ENCODE measurements around the gene KCNJ5.

KCNJ5 gene

DNA sequence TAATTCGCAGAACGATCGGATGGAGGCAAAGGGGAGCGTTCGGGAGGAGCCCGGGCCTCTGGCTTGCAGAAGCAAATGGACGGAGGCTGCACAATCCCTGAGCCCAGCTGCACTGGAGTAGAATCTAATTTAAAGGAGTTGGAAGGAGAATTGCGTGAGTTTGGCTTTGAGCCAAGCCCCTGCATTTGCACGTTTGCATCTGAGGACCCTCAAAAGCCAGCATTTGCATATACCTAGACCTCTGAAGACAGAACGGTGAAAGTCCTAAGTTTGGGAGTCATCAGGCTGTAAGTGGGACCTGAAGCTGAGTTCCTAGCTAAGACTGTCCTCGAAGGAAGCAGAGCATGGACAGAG, 35.9 kb downstream of the KCNJ5 start:
- H3K4me3 ChIP-seq (ENCODE audit: low read depth in 1 of 2, low read length in 1 of 2), result no peak overlapping the region
- H3K4me1 ChIP-seq (ENCODE audit: control insufficient read depth in 1 of 2, insufficient read depth in 1 of 2, low read depth in 1 of 2, low read length in 1 of 2), result no peaks in the 10 kb centered on the region
- TF ChIP-seq, protein P1, sequence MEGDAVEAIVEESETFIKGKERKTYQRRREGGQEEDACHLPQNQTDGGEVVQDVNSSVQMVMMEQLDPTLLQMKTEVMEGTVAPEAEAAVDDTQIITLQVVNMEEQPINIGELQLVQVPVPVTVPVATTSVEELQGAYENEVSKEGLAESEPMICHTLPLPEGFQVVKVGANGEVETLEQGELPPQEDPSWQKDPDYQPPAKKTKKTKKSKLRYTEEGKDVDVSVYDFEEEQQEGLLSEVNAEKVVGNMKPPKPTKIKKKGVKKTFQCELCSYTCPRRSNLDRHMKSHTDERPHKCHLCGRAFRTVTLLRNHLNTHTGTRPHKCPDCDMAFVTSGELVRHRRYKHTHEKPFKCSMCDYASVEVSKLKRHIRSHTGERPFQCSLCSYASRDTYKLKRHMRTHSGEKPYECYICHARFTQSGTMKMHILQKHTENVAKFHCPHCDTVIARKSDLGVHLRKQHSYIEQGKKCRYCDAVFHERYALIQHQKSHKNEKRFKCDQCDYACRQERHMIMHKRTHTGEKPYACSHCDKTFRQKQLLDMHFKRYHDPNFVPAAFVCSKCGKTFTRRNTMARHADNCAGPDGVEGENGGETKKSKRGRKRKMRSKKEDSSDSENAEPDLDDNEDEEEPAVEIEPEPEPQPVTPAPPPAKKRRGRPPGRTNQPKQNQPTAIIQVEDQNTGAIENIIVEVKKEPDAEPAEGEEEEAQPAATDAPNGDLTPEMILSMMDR (IDR thresholded peaks at IDR 0.05), result no peak
- no peaks in the 10 kb centered on the region for H3K9me3 ChIP-seq
- no peaks in the 10 kb centered on the region for H3K36me3 ChIP-seq
- no peak overlapping the region for H3K27ac ChIP-seq
- H3K27me3 ChIP-seq, result no peaks in the 10 kb centered on the region

GRCh38 chr11:128927683-128928336, 36.7 kb downstream of the KCNJ5 start:
- Histone ChIP-seq H3K9me3 (no peaks in the 10 kb centered on the region), H3K27ac (no peak overlapping the region), H3K4me1 (ENCODE audit: control insufficient read depth in 1 of 2, insufficient read depth in 1 of 2, low read depth in 1 of 2, low read length in 1 of 2) (no peaks in the 10 kb centered on the region), H3K36me3 (no peaks in the 10 kb centered on the region), H3K27me3 (no peaks in the 10 kb centered on the region), H3K4me3 (ENCODE audit: low read depth in 1 of 2, low read length in 1 of 2) (no peak overlapping the region)
- TF ChIP-seq, protein P1 (IDR thresholded peaks at IDR 0.05), result no peak

DNA sequence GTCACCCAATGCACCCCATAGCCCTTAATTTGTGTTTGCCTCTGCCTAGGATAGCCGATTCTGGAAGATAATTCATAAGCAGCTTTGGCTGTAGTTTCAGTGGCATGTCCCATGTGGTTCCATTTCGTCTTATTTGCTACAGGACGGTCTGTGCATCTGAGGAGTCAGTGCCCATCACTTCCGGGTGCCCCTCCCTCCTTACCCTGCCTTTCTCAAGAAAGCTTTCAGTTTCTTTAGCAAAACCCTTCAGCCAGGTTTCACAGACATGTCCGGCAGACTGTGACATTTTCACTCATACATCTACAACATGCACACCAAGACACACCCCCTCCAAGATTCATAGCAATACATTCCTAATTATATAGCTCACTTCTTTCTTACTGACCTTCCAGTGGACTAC, 37.2 kb downstream of the KCNJ5 start:
- Histone ChIP-seq H3K27ac (no peak overlapping the region), H3K27me3 (no peaks in the 10 kb centered on the region), H3K4me1 (ENCODE audit: control insufficient read depth in 1 of 2, insufficient read depth in 1 of 2, low read depth in 1 of 2, low read length in 1 of 2) (no peaks in the 10 kb centered on the region), H3K36me3 (no peaks in the 10 kb centered on the region), H3K4me3 (ENCODE audit: low read depth in 1 of 2, low read length in 1 of 2) (no peak overlapping the region), H3K9me3 (no peaks in the 10 kb centered on the region)
- TF ChIP-seq, protein P1 (IDR thresholded peaks at IDR 0.05), result no peak

DNA sequence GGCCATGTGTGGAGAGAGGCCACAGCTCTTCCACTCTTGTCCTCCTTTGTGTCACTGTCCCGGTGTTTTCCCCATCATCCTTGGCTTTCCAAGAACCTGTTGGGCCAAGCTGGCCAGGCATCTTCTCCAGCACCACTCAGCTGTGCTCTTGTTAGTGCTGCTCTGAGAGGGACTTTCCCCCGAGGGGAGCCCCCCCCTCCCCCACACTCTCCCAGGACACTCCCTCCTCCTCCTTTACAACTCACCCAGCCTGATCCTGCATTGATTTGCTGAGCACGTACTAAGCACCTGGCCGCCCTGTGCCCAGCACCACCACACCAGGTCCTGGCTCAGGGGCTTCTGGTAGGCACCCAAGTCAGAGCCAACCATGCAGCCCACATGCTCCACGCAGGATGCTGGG, 38.3 kb downstream of the KCNJ5 start:
- Histone ChIP-seq H3K36me3 (no peaks in the 10 kb centered on the region), H3K27ac (no peak overlapping the region), H3K4me3 (ENCODE audit: low read depth in 1 of 2, low read length in 1 of 2) (no peak overlapping the region), H3K4me1 (ENCODE audit: control insufficient read depth in 1 of 2, insufficient read depth in 1 of 2, low read depth in 1 of 2, low read length in 1 of 2) (no peaks in the 10 kb centered on the region), H3K9me3 (no peaks in the 10 kb centered on the region), H3K27me3 (no peaks in the 10 kb centered on the region)
- TF ChIP-seq, protein P1 (IDR thresholded peaks at IDR 0.05), result no peak

GRCh38 chr11:128929991-128930390, 38.8 kb downstream of the KCNJ5 start:
- no peaks in the 10 kb centered on the region for H3K4me1 ChIP-seq (ENCODE audit: control insufficient read depth in 1 of 2, insufficient read depth in 1 of 2, low read depth in 1 of 2, low read length in 1 of 2)
- TF ChIP-seq, protein P1 (IDR thresholded peaks at IDR 0.05), result no peak
- no peaks in the 10 kb centered on the region for H3K9me3 ChIP-seq
- H3K27ac ChIP-seq, result no peak overlapping the region
- no peaks in the 10 kb centered on the region for H3K36me3 ChIP-seq
- H3K27me3 ChIP-seq, result no peaks in the 10 kb centered on the region
- H3K4me3 ChIP-seq (ENCODE audit: low read depth in 1 of 2, low read length in 1 of 2), result no peak overlapping the region

DNA sequence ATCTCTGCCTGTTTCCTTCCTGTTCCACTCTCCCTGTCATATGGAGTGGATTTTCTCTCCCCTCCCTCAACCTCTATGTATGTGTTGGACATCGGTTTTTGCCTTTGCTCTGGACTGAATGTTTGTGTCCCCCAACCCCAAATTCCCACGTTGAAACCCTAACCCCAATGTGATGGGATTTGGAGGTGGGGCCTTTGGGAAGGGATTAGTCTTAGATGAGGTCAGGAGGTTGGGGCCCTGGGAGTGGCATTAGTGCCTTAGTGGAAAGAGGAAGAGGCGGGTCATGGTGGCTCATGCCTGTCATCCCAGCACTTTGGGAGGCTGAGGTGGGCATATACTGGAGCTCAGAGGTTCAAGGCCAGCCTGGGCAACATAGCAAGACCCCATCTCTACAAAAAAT, 39.9 kb downstream of the KCNJ5 start:
- Histone ChIP-seq H3K27ac (no peak overlapping the region), H3K4me3 (ENCODE audit: low read depth in 1 of 2, low read length in 1 of 2) (no peak overlapping the region), H3K36me3 (no peaks in the 10 kb centered on the region), H3K4me1 (ENCODE audit: control insufficient read depth in 1 of 2, insufficient read depth in 1 of 2, low read depth in 1 of 2, low read length in 1 of 2) (no peaks in the 10 kb centered on the region), H3K27me3 (no peaks in the 10 kb centered on the region), H3K9me3 (no peaks in the 10 kb centered on the region)
- TF ChIP-seq, protein P1 (IDR thresholded peaks at IDR 0.05), result no peak
